Smooth muscle cell (in vitro differentiated cells): ENCODE results near the gene DYRK1A. TPM values are rescaled to one million over a fixed set of nuclear protein-coding genes. Genes with fewer than 3 reads are reported as not detected.

ENCODE experiments used
- DNase-seq: peaks from one replicate; lab custom pipeline; 2025; ENCODE audit not compliant: unreplicated experiment; lab: John Stamatoyannopoulos, UW
- H2AFZ ChIP-seq: fragments of 200-600 bp; sonication (generic); 2 replicates; pipeline ENCODE4 v1.6.0; 2016; ENCODE audit warnings: antibody characterized with exemption, low read depth, mild to moderate bottlenecking
- H3F3A ChIP-seq: fragments of 200-600 bp; sonication (generic); 2 replicates; pipeline ENCODE4 v1.6.0; 2017; ENCODE audit warnings: antibody characterized with exemption, low read depth
- H3K27ac ChIP-seq: fragments of 200-600 bp; sonication (generic); 2 replicates; pipeline ENCODE4 v1.5.1; 2016; ENCODE audit warnings: low read depth, mild to moderate bottlenecking
- H3K27me3 ChIP-seq: fragments of 200-600 bp; sonication (generic); 2 replicates; pipeline ENCODE4 v1.6.1; 2016; ENCODE audit warnings: low read depth, mild to moderate bottlenecking
- H3K36me3 ChIP-seq: fragments of 200-600 bp; sonication (generic); 2 replicates; pipeline ENCODE4 v1.5.1; 2016; ENCODE audit warnings: low read depth
- H3K4me1 ChIP-seq: fragments of 200-600 bp; sonication (generic); 2 replicates; pipeline ENCODE4 v1.5.1; 2016; ENCODE audit warnings: low read depth
- H3K4me2 ChIP-seq: fragments of 200-600 bp; sonication (generic); 2 replicates; pipeline ENCODE4 v1.6.0; 2016; ENCODE audit warnings: mild to moderate bottlenecking
- H3K4me3 ChIP-seq: fragments of 200-600 bp; sonication (generic); 2 replicates; pipeline ENCODE4 v1.5.1; 2016; ENCODE audit warnings: mild to moderate bottlenecking
- H3K79me2 ChIP-seq: fragments of 200-600 bp; sonication (generic); 2 replicates; pipeline ENCODE4 v1.6.0; 2016; ENCODE audit warnings: low read depth, mild to moderate bottlenecking
- H3K9ac ChIP-seq: fragments of 200-600 bp; sonication (generic); 2 replicates; pipeline ENCODE4 v1.6.0; 2016; ENCODE audit warnings: low read depth
- H3K9me3 ChIP-seq: fragments of 200-600 bp; sonication (generic); replicated peaks from 2 replicates; pipeline ENCODE4 v1.5.1; 2016; ENCODE audit warnings: low read depth
- H4K20me1 ChIP-seq: fragments of 200-600 bp; sonication (generic); 2 replicates; pipeline ENCODE4 v1.6.0; 2016; ENCODE audit warnings: low read depth
- WGBS: methylation state at CpG from one replicate; pipeline ENCODE4 v1.1.7; 2016; ENCODE audit warnings: low lambda C conversion rate; 5-methylcytosine and 5-hydroxymethylcytosine counted together
- polyA plus RNA-seq: library from polyadenylated mRNA; unstranded; fragments of >200 nt; fragmentation: Nextera tagmentation; extraction: Ambion mirVana; gene quantifications from 2 replicates; pipeline ENCODE4 v1.2.1, GENCODE V29; 2016
- total RNA-seq: library from RNA; depleted of rRNA; stranded (reverse); fragments of >200 nt; gene quantifications from 2 replicates; pipeline ENCODE4 v1.2.3, GENCODE V29; 2014
- TF ChIP-seq, protein P1 (sequence below): fragments of 200-600 bp; sonication (generic); IDR thresholded peaks from 2 replicates; pipeline ENCODE4 v1.5.1; 2017; ENCODE audit warnings: borderline replicate concordance, mild to moderate bottlenecking, antibody characterized with exemption; ENCODE audit not compliant: insufficient read depth, poor library complexity, severe bottlenecking

Gene DYRK1A
- total and polyA plus RNA-seq, 2 experiments from 2014 or later: 2.4 to 61.7 TPM

GRCh38 chr21:37416914-37417313, 50.3 kb downstream of the DYRK1A start:
- Histone ChIP-seq H3K4me1 (peaks cover 19% of the 10 kb centered on the region), H3F3A (peaks cover 9% of the 10 kb centered on the region), H3K79me2 (peaks cover 99% of the 10 kb centered on the region), H3K9ac (no peak overlapping the region), H2AFZ (no peak overlapping the region), H3K36me3 (peaks cover under 1% of the 10 kb centered on the region), H3K4me3 (no peak overlapping the region), H3K9me3 (no peaks in the 10 kb centered on the region), H4K20me1 (peaks cover 100% of the 10 kb centered on the region), H3K27ac (no peak overlapping the region), H3K4me2 (no peak overlapping the region), H3K27me3 (no peaks in the 10 kb centered on the region)
- TF ChIP-seq, protein P1, sequence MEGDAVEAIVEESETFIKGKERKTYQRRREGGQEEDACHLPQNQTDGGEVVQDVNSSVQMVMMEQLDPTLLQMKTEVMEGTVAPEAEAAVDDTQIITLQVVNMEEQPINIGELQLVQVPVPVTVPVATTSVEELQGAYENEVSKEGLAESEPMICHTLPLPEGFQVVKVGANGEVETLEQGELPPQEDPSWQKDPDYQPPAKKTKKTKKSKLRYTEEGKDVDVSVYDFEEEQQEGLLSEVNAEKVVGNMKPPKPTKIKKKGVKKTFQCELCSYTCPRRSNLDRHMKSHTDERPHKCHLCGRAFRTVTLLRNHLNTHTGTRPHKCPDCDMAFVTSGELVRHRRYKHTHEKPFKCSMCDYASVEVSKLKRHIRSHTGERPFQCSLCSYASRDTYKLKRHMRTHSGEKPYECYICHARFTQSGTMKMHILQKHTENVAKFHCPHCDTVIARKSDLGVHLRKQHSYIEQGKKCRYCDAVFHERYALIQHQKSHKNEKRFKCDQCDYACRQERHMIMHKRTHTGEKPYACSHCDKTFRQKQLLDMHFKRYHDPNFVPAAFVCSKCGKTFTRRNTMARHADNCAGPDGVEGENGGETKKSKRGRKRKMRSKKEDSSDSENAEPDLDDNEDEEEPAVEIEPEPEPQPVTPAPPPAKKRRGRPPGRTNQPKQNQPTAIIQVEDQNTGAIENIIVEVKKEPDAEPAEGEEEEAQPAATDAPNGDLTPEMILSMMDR: no peak
- WGBS: 78% methylated on average over 2 of the region's 2 CpGs
- DNase-seq: no peak

DNA sequence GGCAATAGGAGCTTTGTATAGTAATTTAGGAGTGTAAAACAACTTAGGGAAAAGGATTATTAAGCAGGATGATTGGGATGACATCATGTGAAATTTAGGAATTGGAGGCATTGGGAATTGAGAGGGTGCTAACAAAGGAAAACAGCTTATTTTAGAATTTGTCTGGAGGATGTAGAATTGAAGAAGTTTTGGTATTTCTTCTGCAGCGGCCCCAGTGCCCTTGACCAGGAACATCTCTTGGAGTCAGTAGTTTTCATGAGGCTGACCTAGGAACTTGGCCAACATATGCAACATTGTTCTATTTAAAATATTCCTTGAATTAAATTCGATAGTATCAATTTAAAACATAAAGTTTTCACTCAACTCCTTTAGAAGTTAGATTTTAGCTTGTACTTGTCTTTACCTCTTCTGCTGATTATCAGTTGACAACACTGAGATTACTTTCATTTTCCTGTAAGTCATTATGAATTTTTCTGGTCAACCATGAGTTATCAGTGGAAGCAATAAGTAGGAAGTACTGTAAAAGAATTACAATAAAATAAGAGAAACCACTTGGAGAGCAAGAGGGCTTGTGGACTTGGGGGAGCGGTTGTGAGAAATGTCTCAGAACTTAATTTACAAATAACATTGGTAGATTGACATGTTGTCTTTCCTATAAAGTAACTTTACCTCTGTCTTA, 52.8 kb downstream of the DYRK1A start:
- H4K20me1 ChIP-seq: peaks cover 100% of the 10 kb centered on the region
- WGBS: 94% methylated on average over 3 of the region's 3 CpGs

DNA sequence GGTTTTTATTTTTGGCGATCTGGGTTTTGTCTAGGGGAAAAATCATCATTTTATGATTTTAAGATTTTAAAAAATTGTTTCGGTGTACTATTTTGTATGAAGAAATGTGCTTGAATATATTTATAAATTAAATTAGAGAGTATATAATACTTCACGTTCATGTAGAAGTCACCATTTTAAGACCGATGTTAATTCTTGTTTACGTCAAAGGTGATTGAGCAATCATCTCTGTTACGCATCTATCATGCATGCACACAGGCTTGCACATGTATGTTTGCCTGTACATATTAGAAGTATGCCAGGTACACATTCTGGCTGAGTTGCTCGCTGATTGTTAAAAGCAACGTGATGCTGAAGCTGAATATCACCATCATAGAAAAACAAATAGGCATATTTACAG, 54.7 kb downstream of the DYRK1A start:
- TF ChIP-seq, protein P1: no peak
- H3K36me3 ChIP-seq: peaks cover 6% of the 10 kb centered on the region
- no peaks in the 10 kb centered on the region for H3K27me3 ChIP-seq
- peaks cover 3% of the 10 kb centered on the region for H3K4me1 ChIP-seq
- H3F3A ChIP-seq: no peaks in the 10 kb centered on the region
- H3K27ac ChIP-seq: no peak overlapping the region
- no peak overlapping the region for H3K4me3 ChIP-seq
- H2AFZ ChIP-seq: no peak overlapping the region
- H3K4me2 ChIP-seq: no peak overlapping the region
- no peak overlapping the region for H3K9ac ChIP-seq
- 95% methylated on average over 8 of the region's 8 CpGs for WGBS
- no peaks in the 10 kb centered on the region for H3K9me3 ChIP-seq
- peaks cover 90% of the 10 kb centered on the region for H4K20me1 ChIP-seq
- H3K79me2 ChIP-seq: peaks cover 100% of the 10 kb centered on the region
- no peak for DNase-seq

More for the DNA sequence above, 52.8 kb downstream of the DYRK1A start:
- no peak overlapping the region for H3K9ac ChIP-seq
- peaks cover 100% of the 10 kb centered on the region for H3K79me2 ChIP-seq
- DNase-seq: no peak
- peaks cover 6% of the 10 kb centered on the region for H3K36me3 ChIP-seq
- H3K4me3 ChIP-seq: no peak overlapping the region
- no peaks in the 10 kb centered on the region for H3K27me3 ChIP-seq
- H3K4me2 ChIP-seq: no peak overlapping the region
- no peaks in the 10 kb centered on the region for H3F3A ChIP-seq
- H3K9me3 ChIP-seq: no peaks in the 10 kb centered on the region
- TF ChIP-seq, protein P1: no peak
- peaks cover 4% of the 10 kb centered on the region for H3K4me1 ChIP-seq
- no peak overlapping the region for H3K27ac ChIP-seq
- no peak overlapping the region for H2AFZ ChIP-seq

- Histone ChIP-seq H2AFZ (no peak overlapping the region), H3K9me3 (no peaks in the 10 kb centered on the region), H3K27ac (no peak overlapping the region), H4K20me1 (peaks cover 84% of the 10 kb centered on the region), H3K27me3 (no peaks in the 10 kb centered on the region), H3K4me2 (no peak overlapping the region), H3F3A (no peaks in the 10 kb centered on the region), H3K9ac (no peak overlapping the region), H3K4me3 (no peak overlapping the region), H3K4me1 (no peaks in the 10 kb centered on the region), H3K79me2 (peaks cover 97% of the 10 kb centered on the region), H3K36me3 (peaks cover 6% of the 10 kb centered on the region)
- TF ChIP-seq, protein P1: no peak
- DNase-seq: no peak
- 94% methylated on average over 1 of the region's 1 CpG for WGBS
These were observed 55.8 kb downstream of the DYRK1A start for GRCh38 chr21:37422382-37422781.
